NCI-H128 (cell line): Measurements from ENCODE around the gene TBX21.
"Not testable (repeated sequence)": the region's sequence is repeated elsewhere in the genome, so short reads cannot be mapped to it uniquely, and the experiment has no call there.

Source experiments
- DNase-seq: peaks from one replicate; lab custom pipeline; 2025; ENCODE audit not compliant: unreplicated experiment; lab: John Stamatoyannopoulos, UW

Gene TBX21

GRCh38 chr17:47762728-47763127 is 29.7 kb downstream of the TBX21 start:
- no peak for DNase-seq

DNA sequence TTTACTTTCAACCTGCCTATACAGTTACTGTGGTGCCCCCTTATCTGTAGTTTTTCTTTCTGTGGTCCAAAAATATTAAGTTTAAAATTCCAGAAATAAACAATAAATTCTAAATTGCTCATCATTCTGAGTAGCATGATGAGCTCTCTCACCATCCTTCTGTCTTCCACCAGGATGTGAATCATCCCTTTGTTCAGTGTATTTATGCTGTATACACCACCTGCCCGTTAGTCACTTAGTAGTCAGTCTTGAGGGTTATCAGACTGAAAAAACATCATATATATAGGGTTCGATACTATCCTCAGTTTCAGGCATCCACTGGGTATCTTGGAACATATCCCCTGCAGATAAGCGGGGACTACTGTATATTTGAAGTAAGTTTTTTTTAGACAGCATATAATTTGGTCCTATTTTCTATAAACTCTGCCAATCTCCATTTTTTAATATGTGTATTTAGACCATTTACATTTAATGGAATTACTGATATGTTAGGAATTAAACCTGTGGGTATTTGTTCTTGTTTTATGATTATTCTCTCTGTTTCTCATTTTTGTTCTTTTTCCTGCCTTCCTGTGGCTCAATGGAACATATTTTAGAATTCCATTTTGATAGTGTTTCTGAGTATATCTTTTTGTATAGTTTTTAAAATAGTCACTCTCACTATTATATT is 31.0 kb downstream of the TBX21 start:
- DNase-seq = no peak

DNA sequence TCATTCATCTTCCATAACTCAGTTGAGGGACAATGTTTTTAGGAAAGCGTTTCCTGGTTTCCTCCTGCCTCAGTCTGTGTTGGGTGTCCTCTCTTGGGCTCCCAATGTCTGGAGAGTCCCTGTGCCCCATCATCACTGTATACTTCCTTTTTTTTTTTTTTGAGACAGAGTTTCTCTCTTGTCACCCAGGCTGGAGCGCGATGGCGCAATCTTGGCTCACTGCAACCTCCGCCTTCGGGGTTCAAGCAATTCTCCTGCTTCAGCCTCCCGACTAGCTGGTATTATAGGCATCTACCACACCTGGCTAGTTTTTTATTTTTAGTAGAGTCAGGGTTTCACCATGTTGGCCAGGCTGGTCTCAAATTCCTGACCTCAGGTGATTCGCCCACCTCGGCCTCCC is 40.6 kb downstream of the TBX21 start:
- DNase-seq = not testable (repeated sequence)

DNA sequence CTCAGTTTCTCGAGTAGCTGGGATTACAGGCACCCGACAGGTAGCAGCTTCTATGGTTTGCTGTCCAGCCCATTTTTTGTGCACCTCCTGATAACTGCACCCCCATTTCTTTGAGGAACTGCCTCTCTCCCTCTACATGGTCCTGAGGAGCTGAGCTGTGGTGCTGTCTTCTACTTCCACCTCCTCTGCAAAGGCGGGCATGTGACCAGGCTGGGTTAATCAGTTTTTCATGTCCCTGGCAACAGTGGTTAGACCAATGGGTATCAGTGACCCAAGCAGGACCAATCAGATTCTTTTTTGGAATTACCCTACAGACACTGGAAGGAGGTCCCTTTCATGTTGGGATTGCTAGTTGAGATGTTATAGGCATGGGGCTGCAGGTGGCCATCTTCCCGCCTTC is 41.3 kb downstream of the TBX21 start:
- no peak for DNase-seq

- DNase-seq = no peak
These were observed 42.0 kb downstream of the TBX21 start for GRCh38 chr17:47774987-47775580.

- no peak for DNase-seq
These were observed 43.5 kb downstream of the TBX21 start for GRCh38 chr17:47776330-47777197.

DNA sequence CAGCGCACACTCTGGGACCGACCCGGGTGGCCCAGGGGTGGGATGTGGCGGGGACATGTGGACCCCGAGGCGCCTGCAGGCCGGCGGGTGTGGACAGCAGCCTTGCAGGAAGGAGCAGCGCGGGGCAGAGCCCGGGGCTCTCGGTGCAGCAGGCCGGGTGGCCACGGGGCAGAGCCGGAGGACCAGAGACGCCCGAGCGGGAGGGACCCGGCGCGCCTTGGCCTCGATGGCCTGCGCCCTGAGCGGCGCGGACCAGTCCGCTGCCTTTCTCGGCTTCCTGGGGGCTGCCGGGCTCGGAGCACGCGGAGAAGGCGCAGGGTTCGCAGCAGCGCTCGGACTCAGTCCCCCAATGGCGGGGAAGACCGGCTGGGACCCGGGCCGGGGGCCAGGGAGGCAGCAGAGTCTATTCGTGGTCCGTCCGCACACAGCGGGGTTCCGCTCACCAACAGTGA is 45.2 kb downstream of the TBX21 start:
- no peak for DNase-seq

DNA sequence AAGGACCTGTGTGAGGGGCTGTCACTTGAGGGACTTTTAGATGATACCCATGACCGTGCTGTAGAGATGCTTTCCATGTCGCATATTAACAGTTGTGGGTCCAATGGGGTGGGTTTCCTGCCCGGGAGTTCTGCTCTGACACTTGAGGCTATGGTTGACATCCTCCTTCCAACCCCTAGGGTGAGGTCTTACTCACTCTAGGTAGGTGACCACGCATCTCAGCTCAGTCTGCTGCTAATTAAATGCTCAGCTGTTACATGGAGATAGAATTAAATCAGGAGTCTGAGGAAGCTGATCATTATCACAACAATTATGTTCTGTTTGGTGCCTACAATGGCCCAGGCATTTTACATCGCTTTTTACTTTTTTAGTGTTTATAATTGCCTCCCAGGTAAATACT is 48.4 kb downstream of the TBX21 start:
- DNase-seq = no peak

DNA sequence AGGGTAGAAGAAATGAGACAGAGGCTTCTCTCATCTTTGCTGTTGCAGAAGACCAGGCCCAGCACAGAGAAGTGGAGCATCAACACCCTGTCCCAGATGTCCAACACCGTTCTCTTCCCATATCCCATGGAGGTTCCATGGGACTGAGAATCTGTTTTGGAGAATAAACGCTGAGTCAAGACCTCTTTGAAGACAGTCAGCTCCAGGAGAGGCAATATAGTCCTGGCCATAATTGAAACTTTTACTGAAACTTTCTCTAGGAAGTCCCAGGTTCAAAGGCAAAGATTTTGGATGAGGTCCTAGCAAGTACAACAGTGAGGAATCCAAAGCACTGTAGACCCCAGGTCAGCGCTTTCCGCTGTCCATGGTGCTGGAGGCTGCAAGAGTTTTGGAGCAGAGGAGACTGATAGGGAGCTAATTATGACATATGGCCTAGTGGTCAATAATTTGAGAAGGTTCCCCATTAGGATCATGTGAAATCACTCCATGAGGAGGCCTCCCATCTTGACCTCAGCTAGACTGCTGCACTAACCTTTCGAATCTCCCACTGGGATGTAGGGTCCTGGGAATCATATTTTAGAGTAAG is 52.6 kb downstream of the TBX21 start:
- no peak for DNase-seq

DNA sequence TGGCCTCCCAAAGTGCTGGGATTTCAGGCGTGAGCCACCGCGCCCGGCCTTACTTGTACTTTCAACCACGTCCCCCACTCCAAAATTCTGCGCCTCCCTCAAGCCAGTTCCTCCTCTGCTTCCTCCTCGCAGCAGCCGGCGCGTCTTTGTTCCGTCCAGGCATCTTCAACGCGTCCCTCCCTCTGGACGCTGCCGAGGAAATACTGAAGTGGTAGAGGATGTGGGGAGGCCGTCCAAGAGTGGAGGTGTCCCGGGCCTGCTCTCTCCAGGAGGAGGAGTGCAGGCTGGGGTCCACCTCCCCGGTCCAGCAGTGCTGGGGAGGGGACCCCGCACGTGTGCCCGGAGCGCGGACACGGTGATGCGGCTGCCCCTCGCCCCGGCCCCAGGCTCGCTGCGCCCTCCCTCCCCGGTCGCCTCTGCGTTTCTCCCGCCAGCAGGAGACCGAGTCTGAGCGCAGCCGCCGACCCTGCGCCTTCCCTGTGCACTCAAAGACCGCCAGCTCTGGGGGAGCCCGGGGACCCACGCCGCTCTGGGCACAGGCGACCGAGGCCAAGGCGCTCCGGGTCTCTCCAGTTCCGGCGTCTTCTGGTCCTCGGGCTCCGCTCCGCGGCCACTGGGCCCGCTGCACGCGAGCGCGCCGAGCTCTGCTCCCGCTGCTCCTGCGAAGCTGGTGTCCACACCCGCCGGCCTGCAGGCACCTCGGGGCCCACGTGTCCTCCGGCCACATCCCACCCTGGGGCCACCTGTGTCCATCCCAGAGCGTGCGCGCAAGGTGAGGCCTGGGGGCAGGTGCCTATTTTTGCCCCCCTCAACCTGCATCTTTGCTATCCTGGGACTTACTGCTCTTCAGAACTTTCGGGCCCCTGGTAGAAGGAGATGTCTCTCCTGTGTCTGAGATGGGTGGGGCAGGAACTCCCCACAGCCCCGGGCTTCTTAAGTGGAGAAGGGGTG is 56.9 kb downstream of the TBX21 start:
- no peak for DNase-seq

- DNase-seq = no peak
These were observed 58.0 kb downstream of the TBX21 start for GRCh38 chr17:47791025-47791424.

GRCh38 chr17:47792457-47792856 is 59.4 kb downstream of the TBX21 start:
- no peak for DNase-seq

DNA sequence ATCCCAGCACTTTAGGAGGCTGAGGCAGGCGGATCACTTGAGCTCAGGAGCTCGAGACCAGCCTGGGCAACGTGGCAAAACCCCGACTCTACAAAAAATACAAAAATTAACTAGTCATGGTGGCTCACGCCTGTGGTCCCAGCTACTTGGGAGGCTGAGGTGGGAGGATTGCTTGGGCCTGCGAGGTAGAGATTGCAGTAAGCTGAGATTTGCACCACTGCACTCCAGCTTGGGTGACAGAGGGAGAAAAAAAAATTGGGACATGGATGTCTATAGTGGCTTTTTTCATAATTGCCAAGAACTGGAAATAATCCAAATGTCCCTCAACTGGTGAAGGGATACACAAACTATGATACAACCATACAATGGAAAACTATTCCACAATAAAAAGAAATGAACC is 59.9 kb downstream of the TBX21 start:
- DNase-seq = no peak
